ENCODE measurements around the gene IGF1. TPM values are rescaled to one million over a fixed set of nuclear protein-coding genes. Genes with fewer than 3 reads are reported as not detected.

The IGF1 gene
- total and polyA plus RNA-seq, 10 of the 15 experiments (the other 5 are each of a cell fraction or from before 2014, with no cell fraction given) = 2.4 to 9.2 (median 3.5) TPM

GRCh38 chr12:102423462-102423861 lies 56.9 kb downstream of the IGF1 start:
- ATAC-seq (no peak), DNase-seq (ENCODE audit: low read depth, low spot score) (no peak), FAIRE-seq (no peak)
- no peak for TF ChIP-seq CTCF (IDR thresholded peaks at IDR 0.05 in 2 of 3, conservative IDR thresholded peaks at IDR 0.05 in 1 of 3; ENCODE audit: control insufficient read depth in 2 of 3, extremely low read depth in 1 of 3, insufficient read depth in 1 of 3, low read depth in 3 of 3, low read length in 3 of 3)
- no peak for TF ChIP-seq CHD2 (IDR thresholded peaks at IDR 0.05; ENCODE audit: borderline replicate concordance, low read depth, low read length)
- TF ChIP-seq STAT3 (IDR thresholded peaks at IDR 0.05; ENCODE audit: low read depth, low read length) = no peak
- no peak for TF ChIP-seq ZNF592 (IDR thresholded peaks at IDR 0.05)
- no peak for TF ChIP-seq ZBTB33 (IDR thresholded peaks at IDR 0.05)
- SMC1A ChIA-PET (ENCODE audit: uncharacterized antibody, unreplicated experiment) = interaction anchor here (1.0 kb wide), 1 partner anchor 11 kb away, joined by 5 read pairs; no protein-coding TSS in a partner anchor
- WGBS (ENCODE audit: insufficient coverage, insufficient replicate concordance, low lambda C conversion rate, missing lambda C conversion rate) = 61% methylated on average over 3 of the region's 3 CpGs
- Histone ChIP-seq H2AFZ (ENCODE audit: control insufficient read depth, low read depth, low read length) (no peak overlapping the region), H3K4me3 (no peak overlapping the region), H3K36me3 (ENCODE audit: control insufficient read depth in 2 of 2, insufficient read depth in 2 of 2, low read length in 1 of 2) (no peaks in the 10 kb centered on the region), H3K9me3 (replicated peaks; ENCODE audit: control insufficient read depth, insufficient read depth, low read length) (no peaks in the 10 kb centered on the region), H3K27me3 (replicated peaks in 1 of 2; ENCODE audit: control insufficient read depth in 2 of 2, insufficient read depth in 2 of 2, low read length in 1 of 2) (no peaks in the 10 kb centered on the region), H3K79me2 (ENCODE audit: control insufficient read depth, insufficient read depth, low read length) (no peaks in the 10 kb centered on the region), H3K4me2 (ENCODE audit: control insufficient read depth, insufficient read depth) (no peak overlapping the region), H3K9ac (ENCODE audit: control insufficient read depth, insufficient read depth, low read length) (no peak overlapping the region), H3K27ac (ENCODE audit: control insufficient read depth, insufficient read depth) (no peak overlapping the region), H3K4me1 (ENCODE audit: control insufficient read depth, insufficient read depth, low read length) (no peaks in the 10 kb centered on the region), H4K20me1 (ENCODE audit: control insufficient read depth, insufficient read depth) (no peaks in the 10 kb centered on the region)
- no TSS peak for BruUV-seq (replicated peaks)
- in situ Hi-C loops (cut with MboI) (no loop called here), intact Hi-C loops (cut with micrococcal nuclease; ENCODE audit: unreplicated experiment) (no loop called here)
- POLR2A ChIA-PET = no interaction called here
- RAD21 ChIA-PET (ENCODE audit: unreplicated experiment) = no interaction called here
- CTCF ChIA-PET = no interaction called here
